ENCODE results near the gene CPNE5. TPM values are rescaled to one million over a fixed set of nuclear protein-coding genes. Genes with fewer than 3 reads are reported as not detected.
A peak's percentile ranks its signal among the peaks of the same experiment; 100 is the strongest.

Gene CPNE5
- total RNA-seq, 1 donor from 2014 or later, result 0.65 TPM

GRCh38 chr6:36836111-36837021 is 2.9 kb downstream of the CPNE5 start:
- H3K4me1 Mint-ChIP-seq, result peaks cover 7% of the 10 kb centered on the region
- H3K27me3 Mint-ChIP-seq, result peaks cover 35% of the 10 kb centered on the region
- intact Hi-C loops (cut with micrococcal nuclease), result no loop called here
- no peaks in the 10 kb centered on the region for H3K36me3 Mint-ChIP-seq (ENCODE audit: low read depth)
- H3K9me3 Mint-ChIP-seq, result no peaks in the 10 kb centered on the region
- no peak overlapping the region for H3K27ac Mint-ChIP-seq
- no peak for DNase-seq
- no peak overlapping the region for H3K4me3 Mint-ChIP-seq

- H3K27me3 Mint-ChIP-seq, result peaks cover 26% of the 10 kb centered on the region
- H3K27ac Mint-ChIP-seq, result no peak overlapping the region
- peaks cover 3% of the 10 kb centered on the region for H3K4me1 Mint-ChIP-seq
- intact Hi-C loops (cut with micrococcal nuclease), result no loop called here
- no peak overlapping the region for H3K4me3 Mint-ChIP-seq
- DNase-seq, result no peak
- H3K36me3 Mint-ChIP-seq (ENCODE audit: low read depth), result no peaks in the 10 kb centered on the region
- no peaks in the 10 kb centered on the region for H3K9me3 Mint-ChIP-seq
Observed at GRCh38 chr6:36834576-36835341, 4.5 kb downstream of the CPNE5 start.

GRCh38 chr6:36833182-36833789 is 6.0 kb downstream of the CPNE5 start:
- DNase-seq, result no peak
- H3K4me3 Mint-ChIP-seq, result no peak overlapping the region
- H3K4me1 Mint-ChIP-seq, result no peaks in the 10 kb centered on the region
- H3K27ac Mint-ChIP-seq, result no peak overlapping the region
- intact Hi-C loops (cut with micrococcal nuclease), result no loop called here
- peaks cover 19% of the 10 kb centered on the region for H3K27me3 Mint-ChIP-seq
- H3K36me3 Mint-ChIP-seq (ENCODE audit: low read depth), result no peaks in the 10 kb centered on the region
- no peaks in the 10 kb centered on the region for H3K9me3 Mint-ChIP-seq

- peaks cover 9% of the 10 kb centered on the region for H3K4me1 Mint-ChIP-seq
- H3K4me3 Mint-ChIP-seq, result no peak overlapping the region
- no peak for DNase-seq
- no peaks in the 10 kb centered on the region for H3K9me3 Mint-ChIP-seq
- intact Hi-C loops (cut with micrococcal nuclease), result no loop called here
- peaks cover 12% of the 10 kb centered on the region for H3K27me3 Mint-ChIP-seq
- H3K36me3 Mint-ChIP-seq (ENCODE audit: low read depth), result no peaks in the 10 kb centered on the region
- H3K27ac Mint-ChIP-seq, result no peak overlapping the region
Observed at GRCh38 chr6:36832313-36832712, 6.9 kb downstream of the CPNE5 start.

- intact Hi-C loops (cut with micrococcal nuclease), result no loop called here
- Mint-ChIP-seq H3K27ac (no peak overlapping the region), H3K27me3 (peaks cover 11% of the 10 kb centered on the region), H3K9me3 (no peaks in the 10 kb centered on the region), H3K36me3 (ENCODE audit: low read depth) (no peaks in the 10 kb centered on the region), H3K4me1 (peaks cover 15% of the 10 kb centered on the region), H3K4me3 (no peak overlapping the region)
- DNase-seq, result no peak
Observed at GRCh38 chr6:36830577-36830976, 8.7 kb downstream of the CPNE5 start.

- H3K36me3 Mint-ChIP-seq (ENCODE audit: low read depth), result no peaks in the 10 kb centered on the region
- H3K27ac Mint-ChIP-seq, result no peak overlapping the region
- peaks cover 15% of the 10 kb centered on the region for H3K4me1 Mint-ChIP-seq
- no peaks in the 10 kb centered on the region for H3K9me3 Mint-ChIP-seq
- no peak for DNase-seq
- no peak overlapping the region for H3K4me3 Mint-ChIP-seq
- intact Hi-C loops (cut with micrococcal nuclease), result no loop called here
- H3K27me3 Mint-ChIP-seq, result peaks cover 9% of the 10 kb centered on the region
Observed at GRCh38 chr6:36829919-36830544, 9.2 kb downstream of the CPNE5 start.

- DNase-seq, result peak; percentile 74
- no peak overlapping the region for H3K27ac Mint-ChIP-seq
- peaks cover 15% of the 10 kb centered on the region for H3K4me1 Mint-ChIP-seq
- H3K36me3 Mint-ChIP-seq (ENCODE audit: low read depth), result no peaks in the 10 kb centered on the region
- H3K4me3 Mint-ChIP-seq, result no peak overlapping the region
- peaks cover 6% of the 10 kb centered on the region for H3K27me3 Mint-ChIP-seq
- intact Hi-C loops (cut with micrococcal nuclease), result no loop called here
- no peaks in the 10 kb centered on the region for H3K9me3 Mint-ChIP-seq
Observed at GRCh38 chr6:36827261-36828079, 11.8 kb downstream of the CPNE5 start.

GRCh38 chr6:36826520-36827227 is 12.6 kb downstream of the CPNE5 start:
- H3K27me3 Mint-ChIP-seq, result peaks cover 6% of the 10 kb centered on the region
- H3K4me3 Mint-ChIP-seq, result no peak overlapping the region
- no peak overlapping the region for H3K27ac Mint-ChIP-seq
- peaks cover 19% of the 10 kb centered on the region for H3K4me1 Mint-ChIP-seq
- no peaks in the 10 kb centered on the region for H3K9me3 Mint-ChIP-seq
- intact Hi-C loops (cut with micrococcal nuclease), result no loop called here
- H3K36me3 Mint-ChIP-seq (ENCODE audit: low read depth), result no peaks in the 10 kb centered on the region
- DNase-seq, result no peak

- H3K4me3 Mint-ChIP-seq, result no peak overlapping the region
- H3K9me3 Mint-ChIP-seq, result no peaks in the 10 kb centered on the region
- DNase-seq, result no peak
- intact Hi-C loops (cut with micrococcal nuclease), result no loop called here
- no peak overlapping the region for H3K27ac Mint-ChIP-seq
- peaks cover 24% of the 10 kb centered on the region for H3K4me1 Mint-ChIP-seq
- peaks cover 6% of the 10 kb centered on the region for H3K27me3 Mint-ChIP-seq
- no peaks in the 10 kb centered on the region for H3K36me3 Mint-ChIP-seq (ENCODE audit: low read depth)
Observed at GRCh38 chr6:36825994-36826393, 13.2 kb downstream of the CPNE5 start.

GRCh38 chr6:36825452-36825851 is 13.8 kb downstream of the CPNE5 start:
- Mint-ChIP-seq H3K27ac (no peak overlapping the region), H3K9me3 (no peaks in the 10 kb centered on the region), H3K4me1 (peaks cover 27% of the 10 kb centered on the region), H3K36me3 (ENCODE audit: low read depth) (no peaks in the 10 kb centered on the region), H3K27me3 (peaks cover 6% of the 10 kb centered on the region), H3K4me3 (no peak overlapping the region)
- intact Hi-C loops (cut with micrococcal nuclease), result no loop called here
- DNase-seq, result no peak

GRCh38 chr6:36824253-36824652 is 15.0 kb downstream of the CPNE5 start:
- H3K4me3 Mint-ChIP-seq, result no peak overlapping the region
- H3K27me3 Mint-ChIP-seq, result peaks cover 6% of the 10 kb centered on the region
- H3K36me3 Mint-ChIP-seq (ENCODE audit: low read depth), result no peaks in the 10 kb centered on the region
- H3K9me3 Mint-ChIP-seq, result no peaks in the 10 kb centered on the region
- H3K27ac Mint-ChIP-seq, result no peak overlapping the region
- intact Hi-C loops (cut with micrococcal nuclease), result no loop called here
- peaks cover 27% of the 10 kb centered on the region for H3K4me1 Mint-ChIP-seq
- no peak for DNase-seq

GRCh38 chr6:36823421-36824096 is 15.7 kb downstream of the CPNE5 start:
- Mint-ChIP-seq H3K27me3 (peaks cover 6% of the 10 kb centered on the region), H3K27ac (no peak overlapping the region), H3K36me3 (ENCODE audit: low read depth) (no peaks in the 10 kb centered on the region), H3K4me3 (no peak overlapping the region), H3K9me3 (no peaks in the 10 kb centered on the region), H3K4me1 (peaks cover 27% of the 10 kb centered on the region)
- no peak for DNase-seq
- intact Hi-C loops (cut with micrococcal nuclease), result no loop called here

All from activated CD4-positive, alpha-beta T cell treated with anti-CD3 and anti-CD28 coated beads, Interleukin-2, amount 10 ng/mL, durations not matched to agents 24 days and 14 days (primary cell).